ENCODE data around the gene EPHB1. TPM values are rescaled to one million over a fixed set of nuclear protein-coding genes. Genes with fewer than 3 reads are reported as not detected.

Gene EPHB1
- total and polyA plus RNA-seq, 9 donors: 3.5 to 53.4 (median 34.4) TPM

GRCh38 chr3:134978658-134979057 is 183.6 kb downstream of the EPHB1 start:
- no peaks in the 10 kb centered on the region for H3K36me3 ChIP-seq (ENCODE audit: control insufficient read depth, insufficient read depth, low read length)

GRCh38 chr3:134985864-134986715 is 191.0 kb downstream of the EPHB1 start:
- no peak overlapping the region for H3K27ac ChIP-seq (ENCODE audit: low read length)
- peak; percentile 52 for DNase-seq
- no peaks in the 10 kb centered on the region for H3K9me3 ChIP-seq (replicated peaks; ENCODE audit: control insufficient read depth, low read depth, low read length)
- H3K4me1 ChIP-seq (ENCODE audit: control insufficient read depth, insufficient read depth, low read length): no peaks in the 10 kb centered on the region
- no peaks in the 10 kb centered on the region for H3K36me3 ChIP-seq (ENCODE audit: control insufficient read depth, insufficient read depth, low read length)
- H3K27me3 ChIP-seq (ENCODE audit: control insufficient read depth, insufficient read depth, low read length): no peaks in the 10 kb centered on the region
- 49% methylated on average over 4 of the region's 6 CpGs for WGBS (ENCODE audit: insufficient coverage)
- no peak overlapping the region for H3K4me3 ChIP-seq (ENCODE audit: low read length)

More at GRCh38 chr3:134978658-134979057, 183.6 kb downstream of the EPHB1 start:
- no peaks in the 10 kb centered on the region for H3K9me3 ChIP-seq (replicated peaks; ENCODE audit: control insufficient read depth, low read depth, low read length)
- no peak overlapping the region for H3K27ac ChIP-seq (ENCODE audit: low read length)
- DNase-seq: peak; percentile 6
- no peak overlapping the region for H3K4me3 ChIP-seq (ENCODE audit: low read length)
- H3K4me1 ChIP-seq (ENCODE audit: control insufficient read depth, insufficient read depth, low read length): no peaks in the 10 kb centered on the region
- no peaks in the 10 kb centered on the region for H3K27me3 ChIP-seq (ENCODE audit: control insufficient read depth, insufficient read depth, low read length)
- 57% methylated on average over 1 of the region's 1 CpG for WGBS (ENCODE audit: insufficient coverage)

GRCh38 chr3:134988666-134989065 is 193.6 kb downstream of the EPHB1 start:
- no peak for DNase-seq
- H3K27me3 ChIP-seq (ENCODE audit: control insufficient read depth, insufficient read depth, low read length): no peaks in the 10 kb centered on the region
- no peak overlapping the region for H3K4me3 ChIP-seq (ENCODE audit: low read length)
- 18% methylated on average over 1 of the region's 2 CpGs for WGBS (ENCODE audit: insufficient coverage)
- H3K4me1 ChIP-seq (ENCODE audit: control insufficient read depth, insufficient read depth, low read length): no peaks in the 10 kb centered on the region
- no peaks in the 10 kb centered on the region for H3K36me3 ChIP-seq (ENCODE audit: control insufficient read depth, insufficient read depth, low read length)
- no peaks in the 10 kb centered on the region for H3K9me3 ChIP-seq (replicated peaks; ENCODE audit: control insufficient read depth, low read depth, low read length)
- no peak overlapping the region for H3K27ac ChIP-seq (ENCODE audit: low read length)

- WGBS (ENCODE audit: insufficient coverage): no CpG with 5 or more reads among the region's 4 CpGs
- Histone ChIP-seq H3K4me3 (ENCODE audit: low read length) (no peak overlapping the region), H3K9me3 (replicated peaks; ENCODE audit: control insufficient read depth, low read depth, low read length) (no peaks in the 10 kb centered on the region), H3K4me1 (ENCODE audit: control insufficient read depth, insufficient read depth, low read length) (no peaks in the 10 kb centered on the region), H3K27me3 (ENCODE audit: control insufficient read depth, insufficient read depth, low read length) (no peaks in the 10 kb centered on the region), H3K36me3 (ENCODE audit: control insufficient read depth, insufficient read depth, low read length) (no peaks in the 10 kb centered on the region), H3K27ac (ENCODE audit: low read length) (no peak overlapping the region)
- no peak for DNase-seq
Observed at GRCh38 chr3:134991003-134991402, 195.9 kb downstream of the EPHB1 start.

GRCh38 chr3:134991472-134992010 is 196.5 kb downstream of the EPHB1 start:
- no peak overlapping the region for H3K4me3 ChIP-seq (ENCODE audit: low read length)
- no peak for DNase-seq
- no peaks in the 10 kb centered on the region for H3K9me3 ChIP-seq (replicated peaks; ENCODE audit: control insufficient read depth, low read depth, low read length)
- H3K27ac ChIP-seq (ENCODE audit: low read length): no peak overlapping the region
- no peaks in the 10 kb centered on the region for H3K36me3 ChIP-seq (ENCODE audit: control insufficient read depth, insufficient read depth, low read length)
- WGBS (ENCODE audit: insufficient coverage): 63% methylated on average over 1 of the region's 2 CpGs
- H3K27me3 ChIP-seq (ENCODE audit: control insufficient read depth, insufficient read depth, low read length): no peaks in the 10 kb centered on the region
- no peaks in the 10 kb centered on the region for H3K4me1 ChIP-seq (ENCODE audit: control insufficient read depth, insufficient read depth, low read length)

- Histone ChIP-seq H3K27me3 (ENCODE audit: control insufficient read depth, insufficient read depth, low read length) (no peaks in the 10 kb centered on the region), H3K27ac (ENCODE audit: low read length) (no peak overlapping the region), H3K4me1 (ENCODE audit: control insufficient read depth, insufficient read depth, low read length) (no peaks in the 10 kb centered on the region), H3K4me3 (ENCODE audit: low read length) (no peak overlapping the region), H3K9me3 (replicated peaks; ENCODE audit: control insufficient read depth, low read depth, low read length) (no peaks in the 10 kb centered on the region), H3K36me3 (ENCODE audit: control insufficient read depth, insufficient read depth, low read length) (no peaks in the 10 kb centered on the region)
- WGBS (ENCODE audit: insufficient coverage): 68% methylated on average over 7 of the region's 7 CpGs
- no peak for DNase-seq
Observed at GRCh38 chr3:134992180-134992579, 197.1 kb downstream of the EPHB1 start.

GRCh38 chr3:134992586-134992985 is 197.5 kb downstream of the EPHB1 start:
- Histone ChIP-seq H3K9me3 (replicated peaks; ENCODE audit: control insufficient read depth, low read depth, low read length) (no peaks in the 10 kb centered on the region), H3K36me3 (ENCODE audit: control insufficient read depth, insufficient read depth, low read length) (no peaks in the 10 kb centered on the region), H3K4me3 (ENCODE audit: low read length) (no peak overlapping the region), H3K4me1 (ENCODE audit: control insufficient read depth, insufficient read depth, low read length) (no peaks in the 10 kb centered on the region), H3K27me3 (ENCODE audit: control insufficient read depth, insufficient read depth, low read length) (no peaks in the 10 kb centered on the region), H3K27ac (ENCODE audit: low read length) (no peak overlapping the region)
- DNase-seq: no peak
- WGBS (ENCODE audit: insufficient coverage): no CpG with 5 or more reads among the region's 1 CpG

GRCh38 chr3:134993011-134993410 is 198.0 kb downstream of the EPHB1 start:
- H3K36me3 ChIP-seq (ENCODE audit: control insufficient read depth, insufficient read depth, low read length): no peaks in the 10 kb centered on the region
- no peak overlapping the region for H3K4me3 ChIP-seq (ENCODE audit: low read length)
- no peaks in the 10 kb centered on the region for H3K27me3 ChIP-seq (ENCODE audit: control insufficient read depth, insufficient read depth, low read length)
- no peaks in the 10 kb centered on the region for H3K9me3 ChIP-seq (replicated peaks; ENCODE audit: control insufficient read depth, low read depth, low read length)
- no peak overlapping the region for H3K27ac ChIP-seq (ENCODE audit: low read length)
- no peaks in the 10 kb centered on the region for H3K4me1 ChIP-seq (ENCODE audit: control insufficient read depth, insufficient read depth, low read length)
- peak; percentile 25 for DNase-seq
- WGBS (ENCODE audit: insufficient coverage): 24% methylated on average over 1 of the region's 1 CpG

GRCh38 chr3:134998158-134998557 is 203.1 kb downstream of the EPHB1 start:
- Histone ChIP-seq H3K27me3 (ENCODE audit: control insufficient read depth, insufficient read depth, low read length) (no peaks in the 10 kb centered on the region), H3K9me3 (replicated peaks; ENCODE audit: control insufficient read depth, low read depth, low read length) (no peaks in the 10 kb centered on the region), H3K27ac (ENCODE audit: low read length) (no peak overlapping the region), H3K4me1 (ENCODE audit: control insufficient read depth, insufficient read depth, low read length) (no peaks in the 10 kb centered on the region), H3K36me3 (ENCODE audit: control insufficient read depth, insufficient read depth, low read length) (no peaks in the 10 kb centered on the region), H3K4me3 (ENCODE audit: low read length) (no peak overlapping the region)
- DNase-seq: no peak

- no peak overlapping the region for H3K4me3 ChIP-seq (ENCODE audit: low read length)
- no peaks in the 10 kb centered on the region for H3K36me3 ChIP-seq (ENCODE audit: control insufficient read depth, insufficient read depth, low read length)
- no peaks in the 10 kb centered on the region for H3K4me1 ChIP-seq (ENCODE audit: control insufficient read depth, insufficient read depth, low read length)
- no peak for DNase-seq
- H3K27me3 ChIP-seq (ENCODE audit: control insufficient read depth, insufficient read depth, low read length): no peaks in the 10 kb centered on the region
- 80% methylated on average over 3 of the region's 3 CpGs for WGBS (ENCODE audit: insufficient coverage)
- H3K9me3 ChIP-seq (replicated peaks; ENCODE audit: control insufficient read depth, low read depth, low read length): no peaks in the 10 kb centered on the region
- no peak overlapping the region for H3K27ac ChIP-seq (ENCODE audit: low read length)
Observed at GRCh38 chr3:134998855-134999254, 203.8 kb downstream of the EPHB1 start.
